Measurements from ENCODE around the gene PSMC6. TPM values are rescaled to one million over a fixed set of nuclear protein-coding genes. Genes with fewer than 3 reads are reported as not detected.

PSMC6 gene
- total RNA-seq, 3 donors from 2014 or later (not counting 1 experiment from before 2014, with no cell fraction given) = 148 to 160 (median 159) TPM

- TF ChIP-seq, protein P1, sequence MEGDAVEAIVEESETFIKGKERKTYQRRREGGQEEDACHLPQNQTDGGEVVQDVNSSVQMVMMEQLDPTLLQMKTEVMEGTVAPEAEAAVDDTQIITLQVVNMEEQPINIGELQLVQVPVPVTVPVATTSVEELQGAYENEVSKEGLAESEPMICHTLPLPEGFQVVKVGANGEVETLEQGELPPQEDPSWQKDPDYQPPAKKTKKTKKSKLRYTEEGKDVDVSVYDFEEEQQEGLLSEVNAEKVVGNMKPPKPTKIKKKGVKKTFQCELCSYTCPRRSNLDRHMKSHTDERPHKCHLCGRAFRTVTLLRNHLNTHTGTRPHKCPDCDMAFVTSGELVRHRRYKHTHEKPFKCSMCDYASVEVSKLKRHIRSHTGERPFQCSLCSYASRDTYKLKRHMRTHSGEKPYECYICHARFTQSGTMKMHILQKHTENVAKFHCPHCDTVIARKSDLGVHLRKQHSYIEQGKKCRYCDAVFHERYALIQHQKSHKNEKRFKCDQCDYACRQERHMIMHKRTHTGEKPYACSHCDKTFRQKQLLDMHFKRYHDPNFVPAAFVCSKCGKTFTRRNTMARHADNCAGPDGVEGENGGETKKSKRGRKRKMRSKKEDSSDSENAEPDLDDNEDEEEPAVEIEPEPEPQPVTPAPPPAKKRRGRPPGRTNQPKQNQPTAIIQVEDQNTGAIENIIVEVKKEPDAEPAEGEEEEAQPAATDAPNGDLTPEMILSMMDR (IDR thresholded peaks at IDR 0.05) = no peak
Measured at GRCh38 chr14:52695481-52696091, 11.4 kb upstream of the PSMC6 start, which contains the start of gene ERO1A. Gene ERO1A (minus strand): TSS chr14:52695558. CDS start chr14:52695481, 77 bp downstream.

GRCh38 chr14:52700701-52701172, 6.3 kb upstream of the PSMC6 start:
- Histone ChIP-seq H3K4me3 (ENCODE audit: low read length) (no peak overlapping the region), H3K27ac (ENCODE audit: low read length) (no peak overlapping the region), H3K9me3 (ENCODE audit: control insufficient read depth, insufficient read depth, low read length) (no peaks in the 10 kb centered on the region), H3K4me1 (ENCODE audit: control insufficient read depth, insufficient read depth, low read length) (peaks cover 4% of the 10 kb centered on the region), H3K36me3 (ENCODE audit: control insufficient read depth, insufficient read depth, low read length) (no peaks in the 10 kb centered on the region), H3K27me3 (ENCODE audit: control insufficient read depth, insufficient read depth, low read length) (no peaks in the 10 kb centered on the region)
- H3K4me3 Mint-ChIP-seq = no peak overlapping the region
- H3K9me3 Mint-ChIP-seq = no peaks in the 10 kb centered on the region
- intact Hi-C loops (cut with micrococcal nuclease) = no loop called here
- peaks cover 0 to 4% of the 10 kb centered on the region in 2 donors for H3K27me3 Mint-ChIP-seq (ENCODE audit: low read depth in 2 of 2)
- H3K4me1 Mint-ChIP-seq = no peaks in the 10 kb centered on the region
- H3K36me3 Mint-ChIP-seq = no peaks in the 10 kb centered on the region
- ATAC-seq (no peak), DNase-seq (no peak)
- WGBS (ENCODE audit: insufficient coverage) = 43% methylated on average over 2 of the region's 2 CpGs
- H3K27ac Mint-ChIP-seq = no peak overlapping the region
- TF ChIP-seq, protein P1 (IDR thresholded peaks at IDR 0.05) = no peak

More at GRCh38 chr14:52695481-52696091, 11.4 kb upstream of the PSMC6 start, which contains the start of gene ERO1A:
- ATAC-seq (peak; percentile 81 to 83 (median 82)), DNase-seq (peak; percentile 68 to 75)
- no peaks in the 10 kb centered on the region for H3K9me3 Mint-ChIP-seq
- Histone ChIP-seq H3K36me3 (ENCODE audit: control insufficient read depth, insufficient read depth, low read length) (no peaks in the 10 kb centered on the region), H3K27ac (ENCODE audit: low read length) (peak within 1 kb of the TSS; percentile 89), H3K9me3 (ENCODE audit: control insufficient read depth, insufficient read depth, low read length) (no peaks in the 10 kb centered on the region), H3K4me1 (ENCODE audit: control insufficient read depth, insufficient read depth, low read length) (peaks cover 18% of the 10 kb centered on the region), H3K27me3 (ENCODE audit: control insufficient read depth, insufficient read depth, low read length) (no peaks in the 10 kb centered on the region), H3K4me3 (ENCODE audit: low read length) (peak within 1 kb of the TSS; percentile 92)
- no peaks in the 10 kb centered on the region for H3K36me3 Mint-ChIP-seq
- no peaks in the 10 kb centered on the region for H3K27me3 Mint-ChIP-seq (ENCODE audit: low read depth in 2 of 2)
- WGBS (ENCODE audit: insufficient coverage) = under 1% methylated on average over 78 of the region's 78 CpGs
- peak within 1 kb of the TSS; percentile 99 for H3K4me3 Mint-ChIP-seq
- peak within 1 kb of the TSS; percentile 90 to 93 for H3K27ac Mint-ChIP-seq
- intact Hi-C loops (cut with micrococcal nuclease) = no loop called here
- peaks cover 35 to 38% of the 10 kb centered on the region in 2 donors for H3K4me1 Mint-ChIP-seq

DNA sequence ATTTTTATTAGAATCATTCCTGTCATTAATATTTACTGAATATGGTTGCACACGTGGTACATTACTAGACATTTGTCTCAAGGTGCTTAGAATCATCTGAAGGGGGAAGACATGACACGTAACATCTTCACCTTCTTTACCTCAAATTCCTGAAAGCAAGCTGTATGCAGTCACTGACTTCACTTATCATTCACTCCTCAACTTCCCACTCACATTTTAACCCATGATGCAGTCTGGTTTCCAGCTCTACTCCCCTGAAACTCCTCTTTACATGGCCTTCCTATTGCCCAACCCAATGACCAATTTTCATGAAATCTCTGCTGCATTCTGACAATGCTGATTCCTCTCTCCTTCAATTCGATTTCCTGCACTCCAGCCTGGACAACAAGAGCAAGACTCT, 5.8 kb upstream of the PSMC6 start:
- ATAC-seq = no peak
- intact Hi-C loops (cut with micrococcal nuclease) = no loop called here
- Histone ChIP-seq H3K27ac (ENCODE audit: low read length) (no peak overlapping the region), H3K27me3 (ENCODE audit: control insufficient read depth, insufficient read depth, low read length) (no peaks in the 10 kb centered on the region), H3K36me3 (ENCODE audit: control insufficient read depth, insufficient read depth, low read length) (no peaks in the 10 kb centered on the region), H3K4me1 (ENCODE audit: control insufficient read depth, insufficient read depth, low read length) (peaks cover 6% of the 10 kb centered on the region), H3K9me3 (ENCODE audit: control insufficient read depth, insufficient read depth, low read length) (no peaks in the 10 kb centered on the region), H3K4me3 (ENCODE audit: low read length) (no peak overlapping the region)
- 89% methylated on average over 2 of the region's 3 CpGs for WGBS (ENCODE audit: insufficient coverage)
- Mint-ChIP-seq H3K27me3 (ENCODE audit: low read depth in 2 of 2) (peaks cover 0 to 4% of the 10 kb centered on the region in 2 donors), H3K4me3 (no peak overlapping the region), H3K4me1 (peaks cover under 1% of the 10 kb centered on the region in 2 donors), H3K27ac (no peak overlapping the region), H3K9me3 (no peaks in the 10 kb centered on the region), H3K36me3 (no peaks in the 10 kb centered on the region)
- DNase-seq = no peak
- TF ChIP-seq, protein P1 (IDR thresholded peaks at IDR 0.05) = no peak
